ENCODE measurements around the gene NAMPT.

NAMPT gene

GRCh38 chr7:106252568-106252967 lies 32.2 kb downstream of the NAMPT start:
- Histone ChIP-seq H4K8ac (ENCODE audit: low read depth, low read length) (no peak overlapping the region), H3K23ac (ENCODE audit: low read length) (no peak overlapping the region), H3K4ac (ENCODE audit: low read depth, low read length) (no peak overlapping the region), H2BK12ac (ENCODE audit: low read length) (no peak overlapping the region), H3K9me3 (ENCODE audit: insufficient read depth, low read depth, low read length) (no peaks in the 10 kb centered on the region), H4K91ac (ENCODE audit: low read depth, low read length) (no peak overlapping the region), H3K4me1 (ENCODE audit: control insufficient read depth in 1 of 2, insufficient read depth in 2 of 2, low read length in 2 of 2) (no peaks in the 10 kb centered on the region), H3K27ac (ENCODE audit: low read depth, low read length) (no peak overlapping the region), H2AFZ (ENCODE audit: insufficient read depth, low read length, poor library complexity) (no peak overlapping the region), H3K4me3 (ENCODE audit: low read depth, low read length) (no peak overlapping the region), H3K79me2 (ENCODE audit: control insufficient read depth, insufficient read depth, low read length, poor library complexity) (no peaks in the 10 kb centered on the region), H4K12ac (ENCODE audit: low read depth, low read length) (no peak overlapping the region), H3K14ac (ENCODE audit: low read length) (no peak overlapping the region), H3K4me2 (ENCODE audit: low read length) (no peak overlapping the region), H2BK120ac (ENCODE audit: insufficient read depth, low read length, poor library complexity) (no peak overlapping the region), H3K27me3 (ENCODE audit: insufficient read depth, low read length) (no peaks in the 10 kb centered on the region), H3K36me3 (ENCODE audit: control insufficient read depth in 1 of 2, insufficient read depth in 2 of 2, low read length in 2 of 2) (peaks cover 0 to 4% of the 10 kb centered on the region in 2 experiments), H2BK5ac (ENCODE audit: low read depth, low read length, poor library complexity) (no peak overlapping the region), H3K9ac (ENCODE audit: low read length) (no peak overlapping the region), H3K79me1 (ENCODE audit: low read length) (no peaks in the 10 kb centered on the region), H3K18ac (ENCODE audit: low read length) (no peak overlapping the region), H2AK5ac (ENCODE audit: low read length) (no peak overlapping the region)
- no CpG with 5 or more reads among the region's 3 CpGs for WGBS (ENCODE audit: extremely low coverage, insufficient coverage, insufficient read length)
- DNase-seq: no peak

DNA sequence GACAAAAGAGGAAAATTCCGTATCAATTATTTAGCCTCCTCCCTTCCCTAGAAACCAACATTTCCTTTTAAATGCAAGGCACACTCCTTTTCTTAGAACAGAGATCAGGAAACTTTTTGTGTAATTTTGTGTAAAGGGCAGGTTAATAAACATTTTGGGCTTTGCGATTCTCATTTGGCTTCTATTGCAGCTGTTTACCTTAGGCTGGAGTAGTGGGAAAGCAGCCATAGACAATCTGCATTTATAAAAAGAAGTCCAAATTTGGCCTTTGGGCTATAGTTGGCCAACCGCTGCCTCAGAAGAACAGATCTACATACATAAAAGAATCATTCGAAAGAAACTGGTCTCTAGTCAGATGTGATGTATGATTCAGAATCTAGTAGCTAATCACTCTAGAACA lies 35.3 kb downstream of the NAMPT start:
- Histone ChIP-seq H3K23ac (ENCODE audit: low read length) (no peak overlapping the region), H3K4ac (ENCODE audit: low read depth, low read length) (no peak overlapping the region), H3K79me2 (ENCODE audit: control insufficient read depth, insufficient read depth, low read length, poor library complexity) (no peaks in the 10 kb centered on the region), H3K4me1 (ENCODE audit: control insufficient read depth in 1 of 2, insufficient read depth in 2 of 2, low read length in 2 of 2) (no peaks in the 10 kb centered on the region), H2BK12ac (ENCODE audit: low read length) (no peak overlapping the region), H4K8ac (ENCODE audit: low read depth, low read length) (no peak overlapping the region), H3K9ac (ENCODE audit: low read length) (no peak overlapping the region), H4K12ac (ENCODE audit: low read depth, low read length) (no peak overlapping the region), H3K9me3 (ENCODE audit: insufficient read depth, low read depth, low read length) (no peaks in the 10 kb centered on the region), H2BK120ac (ENCODE audit: insufficient read depth, low read length, poor library complexity) (no peak overlapping the region), H3K18ac (ENCODE audit: low read length) (no peak overlapping the region), H3K4me2 (ENCODE audit: low read length) (no peak overlapping the region), H3K14ac (ENCODE audit: low read length) (no peak overlapping the region), H2AFZ (ENCODE audit: insufficient read depth, low read length, poor library complexity) (no peak overlapping the region), H3K27me3 (ENCODE audit: insufficient read depth, low read length) (no peaks in the 10 kb centered on the region), H3K36me3 (ENCODE audit: control insufficient read depth in 1 of 2, insufficient read depth in 2 of 2, low read length in 2 of 2) (peaks cover 0 to 7% of the 10 kb centered on the region in 2 experiments), H3K4me3 (ENCODE audit: low read depth, low read length) (no peak overlapping the region), H2AK5ac (ENCODE audit: low read length) (no peak overlapping the region), H3K79me1 (ENCODE audit: low read length) (no peaks in the 10 kb centered on the region), H4K91ac (ENCODE audit: low read depth, low read length) (no peak overlapping the region), H3K27ac (ENCODE audit: low read depth, low read length) (no peak overlapping the region), H2BK5ac (ENCODE audit: low read depth, low read length, poor library complexity) (no peak overlapping the region)
- no peak for DNase-seq
- no CpG with 5 or more reads among the region's 4 CpGs for WGBS (ENCODE audit: extremely low coverage, insufficient coverage, insufficient read length)

DNA sequence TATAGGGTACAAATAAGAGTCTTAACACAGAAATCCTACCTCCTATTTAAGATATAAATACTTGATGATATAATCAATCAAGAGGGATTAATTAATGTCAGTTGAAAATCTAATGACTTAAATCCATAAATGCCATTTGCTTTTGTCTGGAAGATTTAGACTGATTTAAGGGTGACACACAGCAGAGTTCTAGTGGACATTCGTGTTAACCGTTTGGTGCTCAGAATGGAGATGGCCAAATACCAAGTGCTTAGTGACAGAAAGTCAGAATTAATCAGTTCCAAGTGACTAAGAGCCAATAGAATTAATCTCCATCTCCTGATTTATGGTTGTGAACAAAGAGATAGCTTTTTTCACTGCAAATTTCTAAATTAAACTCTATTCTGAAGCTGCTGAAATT lies 36.2 kb downstream of the NAMPT start:
- no peak overlapping the region for H4K91ac ChIP-seq (ENCODE audit: low read depth, low read length)
- H3K14ac ChIP-seq (ENCODE audit: low read length): no peak overlapping the region
- H3K9ac ChIP-seq (ENCODE audit: low read length): no peak overlapping the region
- no peak overlapping the region for H3K23ac ChIP-seq (ENCODE audit: low read length)
- H2BK120ac ChIP-seq (ENCODE audit: insufficient read depth, low read length, poor library complexity): no peak overlapping the region
- H4K12ac ChIP-seq (ENCODE audit: low read depth, low read length): no peak overlapping the region
- no peaks in the 10 kb centered on the region for H3K79me2 ChIP-seq (ENCODE audit: control insufficient read depth, insufficient read depth, low read length, poor library complexity)
- H3K4me3 ChIP-seq (ENCODE audit: low read depth, low read length): no peak overlapping the region
- no peaks in the 10 kb centered on the region for H3K79me1 ChIP-seq (ENCODE audit: low read length)
- H2BK12ac ChIP-seq (ENCODE audit: low read length): no peak overlapping the region
- no peak overlapping the region for H2BK5ac ChIP-seq (ENCODE audit: low read depth, low read length, poor library complexity)
- H4K8ac ChIP-seq (ENCODE audit: low read depth, low read length): no peak overlapping the region
- H3K9me3 ChIP-seq (ENCODE audit: insufficient read depth, low read depth, low read length): no peaks in the 10 kb centered on the region
- no peaks in the 10 kb centered on the region for H3K4me1 ChIP-seq (ENCODE audit: control insufficient read depth in 1 of 2, insufficient read depth in 2 of 2, low read length in 2 of 2)
- no peak overlapping the region for H2AK5ac ChIP-seq (ENCODE audit: low read length)
- DNase-seq: peak in 1 of 2 donors; percentile 9
- no peak overlapping the region for H3K18ac ChIP-seq (ENCODE audit: low read length)
- H3K4ac ChIP-seq (ENCODE audit: low read depth, low read length): no peak overlapping the region
- H3K27ac ChIP-seq (ENCODE audit: low read depth, low read length): no peak overlapping the region
- H3K27me3 ChIP-seq (ENCODE audit: insufficient read depth, low read length): no peaks in the 10 kb centered on the region
- H3K4me2 ChIP-seq (ENCODE audit: low read length): no peak overlapping the region
- no CpG with 5 or more reads among the region's 2 CpGs for WGBS (ENCODE audit: extremely low coverage, insufficient coverage, insufficient read length)
- H2AFZ ChIP-seq (ENCODE audit: insufficient read depth, low read length, poor library complexity): no peak overlapping the region
- peaks cover 0 to 7% of the 10 kb centered on the region in 2 experiments for H3K36me3 ChIP-seq (ENCODE audit: control insufficient read depth in 1 of 2, insufficient read depth in 2 of 2, low read length in 2 of 2)

- no CpG with 5 or more reads among the region's 4 CpGs for WGBS (ENCODE audit: extremely low coverage, insufficient coverage, insufficient read length)
- H3K4me2 ChIP-seq (ENCODE audit: low read length): no peak overlapping the region
- no peaks in the 10 kb centered on the region for H3K79me1 ChIP-seq (ENCODE audit: low read length)
- no peak overlapping the region for H2BK120ac ChIP-seq (ENCODE audit: insufficient read depth, low read length, poor library complexity)
- H2AFZ ChIP-seq (ENCODE audit: insufficient read depth, low read length, poor library complexity): no peak overlapping the region
- peak in 1 of 2 donors; percentile 25 for DNase-seq
- H3K36me3 ChIP-seq (ENCODE audit: control insufficient read depth in 1 of 2, insufficient read depth in 2 of 2, low read length in 2 of 2): peaks cover 0 to 7% of the 10 kb centered on the region in 2 experiments
- H3K79me2 ChIP-seq (ENCODE audit: control insufficient read depth, insufficient read depth, low read length, poor library complexity): no peaks in the 10 kb centered on the region
- H4K8ac ChIP-seq (ENCODE audit: low read depth, low read length): no peak overlapping the region
- H3K4me3 ChIP-seq (ENCODE audit: low read depth, low read length): no peak overlapping the region
- no peak overlapping the region for H2BK5ac ChIP-seq (ENCODE audit: low read depth, low read length, poor library complexity)
- no peak overlapping the region for H3K18ac ChIP-seq (ENCODE audit: low read length)
- no peak overlapping the region for H4K12ac ChIP-seq (ENCODE audit: low read depth, low read length)
- no peak overlapping the region for H2AK5ac ChIP-seq (ENCODE audit: low read length)
- no peak overlapping the region for H3K27ac ChIP-seq (ENCODE audit: low read depth, low read length)
- no peak overlapping the region for H3K9ac ChIP-seq (ENCODE audit: low read length)
- no peaks in the 10 kb centered on the region for H3K27me3 ChIP-seq (ENCODE audit: insufficient read depth, low read length)
- H3K4me1 ChIP-seq (ENCODE audit: control insufficient read depth in 1 of 2, insufficient read depth in 2 of 2, low read length in 2 of 2): no peaks in the 10 kb centered on the region
- H3K23ac ChIP-seq (ENCODE audit: low read length): no peak overlapping the region
- H4K91ac ChIP-seq (ENCODE audit: low read depth, low read length): no peak overlapping the region
- H2BK12ac ChIP-seq (ENCODE audit: low read length): no peak overlapping the region
- no peak overlapping the region for H3K14ac ChIP-seq (ENCODE audit: low read length)
- H3K4ac ChIP-seq (ENCODE audit: low read depth, low read length): no peak overlapping the region
- H3K9me3 ChIP-seq (ENCODE audit: insufficient read depth, low read depth, low read length): no peaks in the 10 kb centered on the region
These were observed 36.9 kb downstream of the NAMPT start for GRCh38 chr7:106247841-106248240.
